Erythroblast (primary cell): ENCODE data around the gene ZC3H15.
A peak's percentile ranks its signal among the peaks of the same experiment; 100 is the strongest.

Experiments
- DNase-seq, 2 experiments: peaks; one replicate each; lab custom pipeline; 2025; lab: John Stamatoyannopoulos, UW
- GATA1 ChIP-seq: IDR thresholded peaks from 2 replicates; pipeline ENCODE4 v1.6.1; 2011; ENCODE audit warnings: low read depth, mild to moderate bottlenecking, control low read depth, low read length, moderate library complexity
- POLR2A ChIP-seq: IDR thresholded peaks from 2 replicates; pipeline ENCODE4 v1.6.1; 2011; ENCODE audit warnings: mild to moderate bottlenecking, low read length

Gene ZC3H15

GRCh38 chr2:186542002-186542401 lies 55.9 kb downstream of the ZC3H15 start:
- no peak for DNase-seq
- no peak for TF ChIP-seq POLR2A
- TF ChIP-seq GATA1, result no peak

- no peak for DNase-seq
- TF ChIP-seq POLR2A (no peak), GATA1 (no peak)
Observed at GRCh38 chr2:186543561-186544131, 57.6 kb downstream of the ZC3H15 start.

- DNase-seq, result no peak
- TF ChIP-seq POLR2A (no peak), GATA1 (no peak)
Observed at GRCh38 chr2:186544255-186544675, 58.2 kb downstream of the ZC3H15 start.

- no peak for DNase-seq
- TF ChIP-seq POLR2A, result no peak
- TF ChIP-seq GATA1, result no peak
Observed at GRCh38 chr2:186546846-186547245, 60.8 kb downstream of the ZC3H15 start.

- TF ChIP-seq POLR2A (no peak), GATA1 (no peak)
- no peak for DNase-seq
Observed at GRCh38 chr2:186551323-186552050, 65.4 kb downstream of the ZC3H15 start.

- DNase-seq, result no peak
- no peak for TF ChIP-seq GATA1
- TF ChIP-seq POLR2A, result no peak
Observed at GRCh38 chr2:186554429-186554828, 68.4 kb downstream of the ZC3H15 start.

- no peak for TF ChIP-seq GATA1
- TF ChIP-seq POLR2A, result no peak
- DNase-seq, result peak in 1 of 2 experiments; percentile 8
Observed at GRCh38 chr2:186554850-186555671, 69.0 kb downstream of the ZC3H15 start.

GRCh38 chr2:186558512-186559276 lies 72.6 kb downstream of the ZC3H15 start:
- no peak for TF ChIP-seq POLR2A
- TF ChIP-seq GATA1, result no peak
- no peak for DNase-seq
